ENCODE results near the gene TACC2. TPM values are rescaled to one million over a fixed set of nuclear protein-coding genes. Genes with fewer than 3 reads are reported as not detected.

The TACC2 gene
- total and polyA plus RNA-seq, 9 of the 15 experiments (the other 6 are each of a cell fraction or from before 2014, with no cell fraction given): under 0.01 to 0.35 (median 0.03) TPM; not detected in 6

DNA sequence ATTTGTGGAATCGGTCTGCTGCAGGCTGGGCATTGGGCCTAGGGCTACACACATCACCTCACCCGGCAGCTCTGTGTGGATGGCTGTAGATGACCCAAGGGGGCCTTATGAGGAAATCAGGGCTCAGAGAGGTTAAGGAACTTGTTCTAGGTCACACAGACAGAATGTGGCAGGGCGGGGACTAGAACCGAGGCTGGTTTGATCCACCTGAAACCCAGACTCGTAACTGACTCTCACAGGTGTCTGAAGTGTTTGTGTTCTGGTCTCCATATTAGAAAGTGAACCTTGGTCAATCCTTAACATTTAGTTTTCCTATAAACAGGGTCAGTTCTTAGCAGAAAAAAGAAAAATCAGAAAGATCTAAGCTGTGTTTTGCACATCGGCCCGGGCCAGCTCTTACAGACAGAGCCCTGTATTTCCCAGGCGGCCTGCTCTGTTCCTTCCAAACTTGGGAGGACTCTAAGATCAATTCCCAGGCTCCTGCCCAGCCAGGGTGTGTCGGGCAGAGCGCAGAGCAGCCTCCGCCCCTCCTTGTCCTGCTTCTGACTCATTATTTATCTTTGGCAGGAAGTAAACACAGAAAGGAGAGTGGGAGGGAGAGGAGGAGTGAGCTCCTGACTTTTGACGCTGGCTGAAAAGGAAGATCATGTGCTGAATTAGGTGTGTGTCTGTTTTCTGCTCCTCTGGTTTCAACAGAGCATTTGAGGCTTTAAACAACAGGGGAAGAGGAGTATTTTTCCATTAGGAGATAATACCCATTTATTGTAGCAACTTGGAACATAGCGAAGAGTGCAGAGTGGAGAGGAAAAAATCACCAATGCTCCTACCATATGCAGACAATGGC is 74.1 kb downstream of the TACC2 start (continued):
- TF ChIP-seq, protein P1, sequence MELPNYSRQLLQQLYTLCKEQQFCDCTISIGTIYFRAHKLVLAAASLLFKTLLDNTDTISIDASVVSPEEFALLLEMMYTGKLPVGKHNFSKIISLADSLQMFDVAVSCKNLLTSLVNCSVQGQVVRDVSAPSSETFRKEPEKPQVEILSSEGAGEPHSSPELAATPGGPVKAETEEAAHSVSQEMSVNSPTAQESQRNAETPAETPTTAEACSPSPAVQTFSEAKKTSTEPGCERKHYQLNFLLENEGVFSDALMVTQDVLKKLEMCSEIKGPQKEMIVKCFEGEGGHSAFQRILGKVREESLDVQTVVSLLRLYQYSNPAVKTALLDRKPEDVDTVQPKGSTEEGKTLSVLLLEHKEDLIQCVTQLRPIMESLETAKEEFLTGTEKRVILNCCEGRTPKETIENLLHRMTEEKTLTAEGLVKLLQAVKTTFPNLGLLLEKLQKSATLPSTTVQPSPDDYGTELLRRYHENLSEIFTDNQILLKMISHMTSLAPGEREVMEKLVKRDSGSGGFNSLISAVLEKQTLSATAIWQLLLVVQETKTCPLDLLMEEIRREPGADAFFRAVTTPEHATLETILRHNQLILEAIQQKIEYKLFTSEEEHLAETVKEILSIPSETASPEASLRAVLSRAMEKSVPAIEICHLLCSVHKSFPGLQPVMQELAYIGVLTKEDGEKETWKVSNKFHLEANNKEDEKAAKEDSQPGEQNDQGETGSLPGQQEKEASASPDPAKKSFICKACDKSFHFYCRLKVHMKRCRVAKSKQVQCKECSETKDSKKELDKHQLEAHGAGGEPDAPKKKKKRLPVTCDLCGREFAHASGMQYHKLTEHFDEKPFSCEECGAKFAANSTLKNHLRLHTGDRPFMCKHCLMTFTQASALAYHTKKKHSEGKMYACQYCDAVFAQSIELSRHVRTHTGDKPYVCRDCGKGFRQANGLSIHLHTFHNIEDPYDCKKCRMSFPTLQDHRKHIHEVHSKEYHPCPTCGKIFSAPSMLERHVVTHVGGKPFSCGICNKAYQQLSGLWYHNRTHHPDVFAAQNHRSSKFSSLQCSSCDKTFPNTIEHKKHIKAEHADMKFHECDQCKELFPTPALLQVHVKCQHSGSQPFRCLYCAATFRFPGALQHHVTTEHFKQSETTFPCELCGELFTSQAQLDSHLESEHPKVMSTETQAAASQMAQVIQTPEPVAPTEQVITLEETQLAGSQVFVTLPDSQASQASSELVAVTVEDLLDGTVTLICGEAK (IDR thresholded peaks at IDR 0.05): 0 out of 2 replicates have a peak, but pooled peaks have one; percentile 31
- TF ChIP-seq, protein P1 (CRISPR knock-in tag; IDR thresholded peaks at IDR 0.05): no peak
- TF ChIP-seq LEF1 (IDR thresholded peaks at IDR 0.05) (peak; percentile 52; the same call in 1 of the 2 replicates), EGR1 (conservative IDR thresholded peaks at IDR 0.05) (peak; percentile 85), TBL1XR1 (IDR thresholded peaks at IDR 0.05; ENCODE audit: low read length in 2 of 2) (peak in 1 of 2 experiments; percentile 43; a peak in 1 of 4 replicates), FOXP1 (CRISPR knock-in tag; IDR thresholded peaks at IDR 0.05) (peak; percentile 97), CBX3 (IDR thresholded peaks at IDR 0.05; ENCODE audit: borderline replicate concordance in 1 of 2, low read length in 2 of 2) (peak in 1 of 2 experiments; percentile 26; a peak in 1 of 3 replicates), EP300 (IDR thresholded peaks at IDR 0.05; ENCODE audit: low read length) (peak; percentile 71; the same call in 1 of the 2 replicates), RCOR1 (IDR thresholded peaks at IDR 0.05; ENCODE audit: borderline replicate concordance in 1 of 2, low read depth in 2 of 2, low read length in 2 of 2) (peak in 1 of 2 experiments; percentile 60; a peak in 1 of 4 replicates), L3MBTL2 (IDR thresholded peaks at IDR 0.05) (peak; percentile 82)
- TF ChIP-seq, protein P2, sequence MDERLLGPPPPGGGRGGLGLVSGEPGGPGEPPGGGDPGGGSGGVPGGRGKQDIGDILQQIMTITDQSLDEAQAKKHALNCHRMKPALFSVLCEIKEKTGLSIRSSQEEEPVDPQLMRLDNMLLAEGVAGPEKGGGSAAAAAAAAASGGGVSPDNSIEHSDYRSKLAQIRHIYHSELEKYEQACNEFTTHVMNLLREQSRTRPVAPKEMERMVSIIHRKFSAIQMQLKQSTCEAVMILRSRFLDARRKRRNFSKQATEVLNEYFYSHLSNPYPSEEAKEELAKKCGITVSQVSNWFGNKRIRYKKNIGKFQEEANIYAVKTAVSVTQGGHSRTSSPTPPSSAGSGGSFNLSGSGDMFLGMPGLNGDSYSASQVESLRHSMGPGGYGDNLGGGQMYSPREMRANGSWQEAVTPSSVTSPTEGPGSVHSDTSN (CRISPR knock-in tag; IDR thresholded peaks at IDR 0.05; ENCODE audit: low read depth): no peak
- TF ChIP-seq, protein P2 (tag; conservative IDR thresholded peaks at IDR 0.05; ENCODE audit: low read depth): peak; percentile 91
- TF ChIP-seq, protein P3, sequence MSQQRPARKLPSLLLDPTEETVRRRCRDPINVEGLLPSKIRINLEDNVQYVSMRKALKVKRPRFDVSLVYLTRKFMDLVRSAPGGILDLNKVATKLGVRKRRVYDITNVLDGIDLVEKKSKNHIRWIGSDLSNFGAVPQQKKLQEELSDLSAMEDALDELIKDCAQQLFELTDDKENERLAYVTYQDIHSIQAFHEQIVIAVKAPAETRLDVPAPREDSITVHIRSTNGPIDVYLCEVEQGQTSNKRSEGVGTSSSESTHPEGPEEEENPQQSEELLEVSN (IDR thresholded peaks at IDR 0.05; ENCODE audit: borderline replicate concordance in 1 of 2, extremely low read depth in 1 of 2, insufficient read depth in 1 of 2, insufficient read length in 1 of 2, low read depth in 1 of 2, low read length in 1 of 2, poor library complexity in 1 of 2, severe bottlenecking in 1 of 2): peak in 1 of 2 experiments; percentile 27
